ENCODE results near the gene SPRR4. TPM values are rescaled to one million over a fixed set of nuclear protein-coding genes. Genes with fewer than 3 reads are reported as not detected.

The SPRR4 gene
- total and polyA plus RNA-seq, 2 experiments from 2014 or later = not detected

GRCh38 chr1:152932170-152932811 is 38.2 kb upstream of the SPRR4 start:
- peaks cover 17% of the 10 kb centered on the region for H3K9me3 Mint-ChIP-seq
- H3K79me2 ChIP-seq (replicated peaks; ENCODE audit: insufficient read depth) = no peaks in the 10 kb centered on the region
- H3K9me2 ChIP-seq (ENCODE audit: insufficient read depth) = peaks cover 3% of the 10 kb centered on the region; the same call in 1 of the 2 replicates
- DNase-seq (ENCODE audit: low spot score) = no peak
- ATAC-seq = no peak
- TF ChIP-seq POLR2AphosphoS5 (IDR thresholded peaks at IDR 0.05; ENCODE audit: low read depth) (no peak), EZH2phosphoT487 (IDR thresholded peaks at IDR 0.05; ENCODE audit: unreplicated experiment) (no peak), ETS1 (IDR thresholded peaks at IDR 0.05) (no peak), REST (IDR thresholded peaks at IDR 0.05; ENCODE audit: unreplicated experiment) (no peak), JUNB (IDR thresholded peaks at IDR 0.05; ENCODE audit: unreplicated experiment) (no peak), ZNF331 (CRISPR knock-in tag; IDR thresholded peaks at IDR 0.05; ENCODE audit: low read depth) (no peak), STAT1 (IDR thresholded peaks at IDR 0.05; ENCODE audit: unreplicated experiment) (no peak), CTCF (conservative IDR thresholded peaks at IDR 0.05; ENCODE audit: low read depth in 2 of 2) (no peak), ZNF462 (CRISPR knock-in tag; IDR thresholded peaks at IDR 0.05) (no peak), NANOG (IDR thresholded peaks at IDR 0.05; ENCODE audit: borderline replicate concordance) (no peak), ZNF114 (CRISPR knock-in tag; IDR thresholded peaks at IDR 0.05) (no peak), CREB1 (CRISPR knock-in tag; IDR thresholded peaks at IDR 0.05; ENCODE audit: low read depth) (no peak), EZH2 (IDR thresholded peaks at IDR 0.05; ENCODE audit: low read depth, unreplicated experiment) (no peak)
- H4K20me1 ChIP-seq (replicated peaks; ENCODE audit: insufficient read depth) = no peaks in the 10 kb centered on the region
- H3K36me3 ChIP-seq (ENCODE audit: insufficient read depth) = no peaks in the 10 kb centered on the region
- no peak overlapping the region for H3K4me3 ChIP-seq
- peaks cover 3% of the 10 kb centered on the region for H3K27me3 Mint-ChIP-seq (ENCODE audit: insufficient read depth, low read depth, poor library complexity)
- H3K4me1 ChIP-seq (ENCODE audit: insufficient read depth) = no peaks in the 10 kb centered on the region
- no peaks in the 10 kb centered on the region for H3K4me1 Mint-ChIP-seq
- no peak overlapping the region for H3K27ac ChIP-seq (ENCODE audit: low read depth)
- H3K27ac Mint-ChIP-seq = no peak overlapping the region; the same call in 1 of the 2 replicates
- H3F3A ChIP-seq (replicated peaks; ENCODE audit: low read depth) = no peaks in the 10 kb centered on the region
- no peak overlapping the region for H3K4me2 ChIP-seq
- peaks cover 4% of the 10 kb centered on the region for H3K36me3 Mint-ChIP-seq (ENCODE audit: low read depth)
- H3K4me3 Mint-ChIP-seq = no peak overlapping the region
- H3K27me3 ChIP-seq (ENCODE audit: insufficient read depth) = no peaks in the 10 kb centered on the region
- no peak overlapping the region for H2AFZ ChIP-seq

Data from GM23338 (cell line).